ENCODE measurements around the gene ARSK.
A peak's percentile ranks its signal among the peaks of the same experiment; 100 is the strongest.

Gene ARSK

GRCh38 chr5:95565280-95565920, 10.5 kb downstream of the ARSK start:
- no peak for DNase-seq (ENCODE audit: low spot score)

- DNase-seq (ENCODE audit: low spot score), result no peak
Observed at GRCh38 chr5:95572016-95572415, 17.1 kb downstream of the ARSK start.

- no peak for DNase-seq (ENCODE audit: low spot score)
Observed at GRCh38 chr5:95581576-95581975, 26.7 kb downstream of the ARSK start.

GRCh38 chr5:95583992-95584391, 29.1 kb downstream of the ARSK start:
- DNase-seq (ENCODE audit: low spot score), result no peak

GRCh38 chr5:95590880-95591279, 36.0 kb downstream of the ARSK start:
- DNase-seq (ENCODE audit: low spot score), result no peak

GRCh38 chr5:95591490-95591901, 36.6 kb downstream of the ARSK start:
- DNase-seq (ENCODE audit: low spot score), result no peak

- no peak for DNase-seq (ENCODE audit: low spot score)
Observed at GRCh38 chr5:95595289-95595931, 40.5 kb downstream of the ARSK start.

- DNase-seq (ENCODE audit: low spot score), result no peak
Observed at GRCh38 chr5:95599252-95599651, 44.4 kb downstream of the ARSK start.

- no peak for DNase-seq (ENCODE audit: low spot score)
Observed at GRCh38 chr5:95600557-95600956, 45.7 kb downstream of the ARSK start.

- DNase-seq (ENCODE audit: low spot score), result no peak
Observed at GRCh38 chr5:95605786-95606185, 50.9 kb downstream of the ARSK start.

GRCh38 chr5:95606419-95606818, 51.5 kb downstream of the ARSK start:
- no peak for DNase-seq (ENCODE audit: low spot score)

- DNase-seq (ENCODE audit: low spot score), result no peak
Observed at GRCh38 chr5:95609711-95610110, 54.8 kb downstream of the ARSK start.

- DNase-seq (ENCODE audit: low spot score), result no peak
Observed at GRCh38 chr5:95610546-95610945, 55.6 kb downstream of the ARSK start.

GRCh38 chr5:95611396-95611795, 56.5 kb downstream of the ARSK start:
- no peak for DNase-seq (ENCODE audit: low spot score)

GRCh38 chr5:95613514-95613913, 58.6 kb downstream of the ARSK start:
- no peak for DNase-seq (ENCODE audit: low spot score)

GRCh38 chr5:95615164-95615467, 60.2 kb downstream of the ARSK start:
- no peak for DNase-seq (ENCODE audit: low spot score)

GRCh38 chr5:95617057-95617456, 62.2 kb downstream of the ARSK start:
- DNase-seq (ENCODE audit: low spot score), result no peak

GRCh38 chr5:95619096-95619495, 64.2 kb downstream of the ARSK start:
- DNase-seq (ENCODE audit: low spot score), result no peak

- no peak for DNase-seq (ENCODE audit: low spot score)
Observed at GRCh38 chr5:95619514-95620029, 64.7 kb downstream of the ARSK start.

- peak; percentile 52 for DNase-seq (ENCODE audit: low spot score)
Observed at GRCh38 chr5:95620030-95620869, 65.3 kb downstream of the ARSK start, which contains the start of gene GPR150. Gene GPR150 (plus strand): TSS chr5:95620087. CDS start chr5:95620276, 189 bp downstream.

GRCh38 chr5:95620870-95621838, 66.3 kb downstream of the ARSK start:
- peak; percentile 23 for DNase-seq (ENCODE audit: low spot score)

All from CD4-positive, alpha-beta T cell treated with Interleukin-15 for 4 hours (primary cell).